Loucy (cell line): ENCODE data around the gene CLEC2L.

Source experiments
- H2AFZ ChIP-seq: fragments of 200-600 bp; sonication (generic); 2 replicates; pipeline ENCODE4 v1.6.0; 2016; ENCODE audit warnings: antibody characterized with exemption, mild to moderate bottlenecking, low read length, moderate library complexity
- H3F3A ChIP-seq: fragments of 200-600 bp; 2 replicates; pipeline ENCODE4 v1.6.0; 2016; ENCODE audit warnings: antibody characterized with exemption, low read depth, mild to moderate bottlenecking
- H3K27me3 ChIP-seq: fragments of 200-600 bp; sonication (generic); 2 replicates; pipeline ENCODE4 v1.6.1; 2014; ENCODE audit warnings: low read length, mild to moderate bottlenecking; ENCODE audit not compliant: insufficient read depth, poor library complexity, severe bottlenecking
- H3K36me3 ChIP-seq: fragments of 200-600 bp; sonication (generic); 2 replicates; pipeline ENCODE4 v1.6.1; 2016; ENCODE audit warnings: low read length; ENCODE audit not compliant: insufficient read depth
- H3K4me1 ChIP-seq: fragments of 200-600 bp; sonication (generic); 2 replicates; pipeline ENCODE4 v1.5.1; 2014; ENCODE audit warnings: low read length, mild to moderate bottlenecking; ENCODE audit not compliant: insufficient read depth, poor library complexity, severe bottlenecking
- H3K4me2 ChIP-seq: fragments of 200-600 bp; sonication (generic); 2 replicates; pipeline ENCODE4 v1.6.0; 2014; ENCODE audit warnings: antibody characterized with exemption, low read length, low read depth, mild to moderate bottlenecking; ENCODE audit not compliant: poor library complexity, severe bottlenecking
- H3K4me3 ChIP-seq: fragments of 200-600 bp; sonication (generic); 2 replicates; pipeline ENCODE4 v1.5.1; 2014; ENCODE audit warnings: low read length, mild to moderate bottlenecking, mixed read lengths; ENCODE audit not compliant: poor library complexity, severe bottlenecking
- H3K79me2 ChIP-seq: fragments of 200-600 bp; sonication (generic); 2 replicates; pipeline ENCODE4 v1.6.1; 2014; ENCODE audit warnings: low read length; ENCODE audit not compliant: insufficient read depth
- H3K9ac ChIP-seq: fragments of 200-600 bp; sonication (generic); 2 replicates; pipeline ENCODE4 v1.6.0; 2014; ENCODE audit warnings: mild to moderate bottlenecking, low read depth, low read length, moderate library complexity; ENCODE audit not compliant: poor library complexity, severe bottlenecking
- H3K9me2 ChIP-seq: fragments of 200-600 bp; sonication (generic); replicated peaks from 2 replicates; pipeline ENCODE4 v1.6.1; 2016; ENCODE audit warnings: low read depth, low read length, mixed read lengths
- H3K9me3 ChIP-seq: fragments of 200-600 bp; sonication (generic); 2 replicates; pipeline ENCODE4 v1.6.1; 2014; ENCODE audit warnings: mild to moderate bottlenecking, antibody characterized with exemption, low read length, low read depth; ENCODE audit not compliant: insufficient read depth
- H4K20me1 ChIP-seq: fragments of 200-600 bp; sonication (generic); 2 replicates; pipeline ENCODE4 v1.6.0; 2014; ENCODE audit warnings: antibody characterized with exemption, low read length, mild to moderate bottlenecking; ENCODE audit not compliant: insufficient read depth, poor library complexity, severe bottlenecking
- EZH2phosphoT487 ChIP-seq: fragments of 200-600 bp; IDR thresholded peaks from 2 replicates; pipeline ENCODE4 v1.6.1; 2018; ENCODE audit warnings: antibody characterized with exemption, mild to moderate bottlenecking, moderate library complexity, borderline replicate concordance
- TF ChIP-seq, protein P1 (sequence below): fragments of 200-600 bp; sonication (generic); conservative IDR thresholded peaks from 2 replicates; pipeline ENCODE4 v1.5.1; 2014; ENCODE audit warnings: mild to moderate bottlenecking, antibody characterized with exemption, low read length

Gene CLEC2L

DNA sequence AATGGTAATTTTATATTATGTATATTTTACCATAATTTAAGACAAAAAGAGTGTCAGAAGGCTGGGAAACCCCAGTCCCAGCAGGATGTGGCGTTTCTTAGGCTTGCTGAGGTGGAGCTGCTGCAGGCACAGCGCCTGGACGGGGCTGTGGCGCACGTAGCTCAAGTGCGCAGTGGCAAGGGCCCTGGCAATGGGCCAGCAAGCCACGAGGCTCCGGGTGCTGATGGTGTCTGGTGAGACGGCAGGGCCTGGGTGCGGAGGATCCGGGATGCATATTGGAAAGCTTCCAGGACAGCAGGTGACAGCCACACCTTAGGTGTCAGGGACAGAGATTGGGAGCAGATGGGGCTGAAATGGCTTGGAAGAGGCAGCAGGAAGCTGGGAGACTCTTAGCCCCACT is 37.2 kb downstream of the CLEC2L start:
- Histone ChIP-seq H3K4me2 (no peak overlapping the region), H4K20me1 (no peaks in the 10 kb centered on the region), H3K9me2 (no peaks in the 10 kb centered on the region), H2AFZ (no peak overlapping the region), H3K9me3 (no peaks in the 10 kb centered on the region), H3F3A (no peaks in the 10 kb centered on the region), H3K27me3 (no peaks in the 10 kb centered on the region), H3K36me3 (no peaks in the 10 kb centered on the region), H3K9ac (no peak overlapping the region), H3K4me1 (no peaks in the 10 kb centered on the region), H3K79me2 (no peaks in the 10 kb centered on the region), H3K4me3 (no peak overlapping the region)
- TF ChIP-seq EZH2phosphoT487: no peak

DNA sequence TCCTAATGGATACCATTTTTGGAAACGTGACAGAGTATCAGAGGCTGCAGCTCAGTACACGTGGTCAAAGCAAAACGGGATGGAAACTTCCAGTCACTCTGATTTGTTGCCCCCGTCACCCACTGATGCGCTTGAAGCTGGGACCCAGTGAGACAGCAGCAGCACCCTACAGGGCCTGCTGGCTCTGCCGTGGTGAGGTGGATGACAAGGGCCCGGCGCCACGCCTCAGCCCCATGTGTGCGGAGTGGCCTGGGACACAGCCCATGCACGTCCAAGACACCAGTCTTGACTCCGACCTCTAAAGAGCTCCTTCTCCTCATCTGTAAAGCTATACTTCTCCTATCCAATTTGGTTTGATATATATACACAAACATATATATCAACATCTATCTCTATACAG is 39.0 kb downstream of the CLEC2L start:
- Histone ChIP-seq H3K4me2 (no peak overlapping the region), H4K20me1 (no peaks in the 10 kb centered on the region), H3K79me2 (no peaks in the 10 kb centered on the region), H3K27me3 (no peaks in the 10 kb centered on the region), H3K4me3 (no peak overlapping the region), H3K9me3 (no peaks in the 10 kb centered on the region), H3F3A (no peaks in the 10 kb centered on the region), H3K9ac (no peak overlapping the region), H2AFZ (no peak overlapping the region), H3K36me3 (no peaks in the 10 kb centered on the region), H3K9me2 (no peaks in the 10 kb centered on the region), H3K4me1 (no peaks in the 10 kb centered on the region)
- TF ChIP-seq EZH2phosphoT487: no peak
- TF ChIP-seq, protein P1, sequence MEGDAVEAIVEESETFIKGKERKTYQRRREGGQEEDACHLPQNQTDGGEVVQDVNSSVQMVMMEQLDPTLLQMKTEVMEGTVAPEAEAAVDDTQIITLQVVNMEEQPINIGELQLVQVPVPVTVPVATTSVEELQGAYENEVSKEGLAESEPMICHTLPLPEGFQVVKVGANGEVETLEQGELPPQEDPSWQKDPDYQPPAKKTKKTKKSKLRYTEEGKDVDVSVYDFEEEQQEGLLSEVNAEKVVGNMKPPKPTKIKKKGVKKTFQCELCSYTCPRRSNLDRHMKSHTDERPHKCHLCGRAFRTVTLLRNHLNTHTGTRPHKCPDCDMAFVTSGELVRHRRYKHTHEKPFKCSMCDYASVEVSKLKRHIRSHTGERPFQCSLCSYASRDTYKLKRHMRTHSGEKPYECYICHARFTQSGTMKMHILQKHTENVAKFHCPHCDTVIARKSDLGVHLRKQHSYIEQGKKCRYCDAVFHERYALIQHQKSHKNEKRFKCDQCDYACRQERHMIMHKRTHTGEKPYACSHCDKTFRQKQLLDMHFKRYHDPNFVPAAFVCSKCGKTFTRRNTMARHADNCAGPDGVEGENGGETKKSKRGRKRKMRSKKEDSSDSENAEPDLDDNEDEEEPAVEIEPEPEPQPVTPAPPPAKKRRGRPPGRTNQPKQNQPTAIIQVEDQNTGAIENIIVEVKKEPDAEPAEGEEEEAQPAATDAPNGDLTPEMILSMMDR: no peak

DNA sequence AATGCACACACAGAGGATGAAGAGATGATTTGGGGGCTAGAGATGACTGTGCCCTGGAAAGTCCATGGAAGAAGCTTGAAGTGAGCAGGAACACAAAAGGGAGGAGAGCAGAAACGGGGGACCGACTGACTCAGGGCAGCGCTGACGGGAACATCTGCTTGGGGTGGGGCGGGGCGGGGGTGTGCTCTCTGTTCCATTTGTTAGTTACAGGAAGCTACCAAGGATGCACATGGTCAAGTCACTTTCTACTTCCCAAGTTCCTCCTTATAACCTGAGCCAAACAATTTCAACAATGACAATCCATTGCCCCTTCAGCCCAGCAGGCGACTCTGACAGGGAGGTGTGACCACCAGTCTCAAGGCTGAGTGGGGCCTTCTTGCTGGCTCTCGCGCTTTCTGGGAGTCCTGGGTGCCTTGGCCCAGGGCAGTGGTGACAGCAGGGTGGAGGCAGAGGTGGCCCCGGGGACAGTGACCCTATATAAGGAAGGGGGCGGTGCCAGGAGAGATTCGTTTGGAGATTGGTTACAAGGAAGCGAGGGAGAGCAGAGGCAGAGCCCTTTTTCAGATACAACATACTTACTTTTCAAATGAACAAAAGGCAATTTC is 39.6 kb downstream of the CLEC2L start:
- no peaks in the 10 kb centered on the region for H3K79me2 ChIP-seq
- TF ChIP-seq, protein P1: no peak
- TF ChIP-seq EZH2phosphoT487: no peak
- H3F3A ChIP-seq: no peaks in the 10 kb centered on the region
- no peak overlapping the region for H3K4me3 ChIP-seq
- H3K9ac ChIP-seq: no peak overlapping the region
- no peak overlapping the region for H3K4me2 ChIP-seq
- H3K27me3 ChIP-seq: no peaks in the 10 kb centered on the region
- H4K20me1 ChIP-seq: no peaks in the 10 kb centered on the region
- no peaks in the 10 kb centered on the region for H3K9me2 ChIP-seq
- H2AFZ ChIP-seq: no peak overlapping the region
- no peaks in the 10 kb centered on the region for H3K4me1 ChIP-seq
- H3K36me3 ChIP-seq: no peaks in the 10 kb centered on the region
- no peaks in the 10 kb centered on the region for H3K9me3 ChIP-seq

DNA sequence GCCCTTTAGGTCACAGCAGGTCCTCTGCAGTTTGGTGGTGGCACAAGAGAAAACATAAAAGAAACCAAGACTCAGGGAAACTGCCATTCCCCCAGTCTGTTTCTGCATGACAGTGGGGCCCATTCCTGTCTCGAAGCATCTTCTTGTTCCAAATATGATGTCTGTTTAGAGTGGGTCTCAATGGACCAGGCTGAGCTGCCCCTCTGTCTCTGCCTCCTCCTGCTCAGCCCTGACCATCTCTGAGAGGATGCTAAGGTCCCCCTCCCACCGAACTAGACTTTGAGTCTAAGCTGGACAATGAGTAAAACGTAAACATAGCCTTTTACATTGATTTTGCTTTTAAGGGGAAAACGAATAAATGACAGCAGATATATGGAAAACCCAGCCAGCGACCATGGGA is 40.4 kb downstream of the CLEC2L start:
- Histone ChIP-seq H3K9me3 (no peaks in the 10 kb centered on the region), H3K9me2 (no peaks in the 10 kb centered on the region), H3K27me3 (no peaks in the 10 kb centered on the region), H3K79me2 (no peaks in the 10 kb centered on the region), H3K4me2 (no peak overlapping the region), H3K36me3 (no peaks in the 10 kb centered on the region), H3K4me3 (no peak overlapping the region), H3K9ac (no peak overlapping the region), H3F3A (no peaks in the 10 kb centered on the region), H2AFZ (no peak overlapping the region), H4K20me1 (no peaks in the 10 kb centered on the region), H3K4me1 (no peaks in the 10 kb centered on the region)
- TF ChIP-seq EZH2phosphoT487: no peak
- TF ChIP-seq, protein P1: no peak
